Neural cell (in vitro differentiated cells): ENCODE data around the gene CAPN5. TPM values are rescaled to one million over a fixed set of nuclear protein-coding genes. Genes with fewer than 3 reads are reported as not detected.

ENCODE experiments used
- H2AFZ ChIP-seq: fragments of 200-600, 300-800 bp; sonication (generic), shearing (Covaris generic); 2 replicates; pipeline ENCODE4 v1.6.0; 2014; ENCODE audit warnings: low read depth, mild to moderate bottlenecking, antibody characterized with exemption, low read length, moderate library complexity
- H3F3A ChIP-seq: fragments of 200-600 bp; shearing (Covaris generic); 2 replicates; pipeline ENCODE4 v1.6.1; 2016; ENCODE audit warnings: mild to moderate bottlenecking, moderate library complexity, mixed read lengths, antibody characterized with exemption, low read length; ENCODE audit not compliant: insufficient read depth, poor library complexity, severe bottlenecking
- H3K27ac ChIP-seq: fragments of 200-600, 300-800 bp; sonication (generic), shearing (Covaris generic); 2 replicates; pipeline ENCODE4 v1.5.1; 2014; ENCODE audit warnings: mild to moderate bottlenecking, low read length, moderate library complexity
- H3K27me3 ChIP-seq: fragments of 300-800, 200-600 bp; sonication (generic), shearing (Covaris generic); 2 replicates; pipeline ENCODE4 v1.6.0; 2014; ENCODE audit warnings: mild to moderate bottlenecking, low read depth, low read length, moderate library complexity; ENCODE audit not compliant: insufficient read depth
- H3K36me3 ChIP-seq: fragments of 300-800, 200-600 bp; sonication (generic), shearing (Covaris generic); 2 replicates; pipeline ENCODE4 v1.5.1; 2014; ENCODE audit warnings: mild to moderate bottlenecking, antibody characterized with exemption, low read length, moderate library complexity; ENCODE audit not compliant: insufficient read depth
- H3K4me2 ChIP-seq: fragments of 300-800, 200-600 bp; sonication (generic), shearing (Covaris generic); 2 replicates; pipeline ENCODE4 v1.6.0; 2014; ENCODE audit warnings: mild to moderate bottlenecking, low read length
- H3K4me3 ChIP-seq: fragments of 300-800, 200-600 bp; sonication (generic), shearing (Covaris generic); 2 replicates; pipeline ENCODE4 v1.5.1; 2014; ENCODE audit warnings: mild to moderate bottlenecking, low read length, moderate library complexity
- H3K79me2 ChIP-seq: fragments of 200-600 bp; shearing (Covaris generic); replicated peaks from 2 replicates; pipeline ENCODE4 v1.6.0; 2014; ENCODE audit warnings: mild to moderate bottlenecking, low read length, moderate library complexity; ENCODE audit not compliant: insufficient read depth
- H3K9ac ChIP-seq: fragments of 300-800, 200-600 bp; sonication (generic), shearing (Covaris generic); 2 replicates; pipeline ENCODE4 v1.6.1; 2016; ENCODE audit warnings: mild to moderate bottlenecking, low read length, mixed read lengths
- H3K9me2 ChIP-seq: fragments of 200-600 bp; shearing (Covaris generic); 2 replicates; pipeline ENCODE4 v1.6.1; 2016; ENCODE audit warnings: mild to moderate bottlenecking, low read length, mixed read lengths; ENCODE audit not compliant: insufficient read depth
- H3K9me3 ChIP-seq: fragments of 200-600, 300-800 bp; sonication (generic), shearing (Covaris generic); 2 replicates; pipeline ENCODE4 v1.6.1; 2016; ENCODE audit warnings: mild to moderate bottlenecking, mixed run types, low read length, moderate library complexity, mixed read lengths
- H4K20me1 ChIP-seq: fragments of 200-600 bp; shearing (Covaris generic); 2 replicates; pipeline ENCODE4 v1.6.1; 2016; ENCODE audit warnings: mild to moderate bottlenecking, mixed run types; ENCODE audit not compliant: insufficient read depth
- EP300 ChIP-seq: fragments of 450-650 bp; conservative IDR thresholded peaks from 2 replicates; pipeline ENCODE4 v1.6.1; 2014; ENCODE audit warnings: antibody characterized with exemption, mild to moderate bottlenecking, moderate library complexity; ENCODE audit not compliant: poor library complexity, severe bottlenecking
- EZH2 ChIP-seq: fragments of 200-600, 300-800 bp; shearing (Covaris generic), sonication (generic); IDR thresholded peaks from 2 replicates; pipeline ENCODE4 v1.6.1; 2014; ENCODE audit warnings: antibody characterized with exemption, low read length, borderline replicate concordance, mild to moderate bottlenecking; ENCODE audit not compliant: insufficient read depth, poor library complexity, severe bottlenecking
- MXI1 ChIP-seq: fragments of 450-650 bp; conservative IDR thresholded peaks from 2 replicates; pipeline ENCODE4 v1.6.1; 2014; ENCODE audit warnings: antibody characterized with exemption, mild to moderate bottlenecking; ENCODE audit not compliant: poor library complexity, severe bottlenecking
- POLR2AphosphoS5 ChIP-seq: IDR thresholded peaks from 2 replicates; pipeline ENCODE4 v1.6.1; 2012
- RAD21 ChIP-seq: fragments of 450-650 bp; conservative IDR thresholded peaks from 2 replicates; pipeline ENCODE4 v1.6.1; 2014; ENCODE audit warnings: antibody characterized with exemption, mild to moderate bottlenecking, moderate library complexity
- SMC3 ChIP-seq: fragments of 450-650 bp; conservative IDR thresholded peaks from 2 replicates; pipeline ENCODE4 v1.6.1; 2014; ENCODE audit warnings: antibody characterized with exemption, mild to moderate bottlenecking, moderate library complexity; ENCODE audit not compliant: poor library complexity
- TAF1 ChIP-seq: IDR thresholded peaks from 2 replicates; pipeline ENCODE4 v1.6.1; 2012; ENCODE audit warnings: low read depth
- polyA plus RNA-seq: library from polyadenylated mRNA; depleted of rRNA; stranded (reverse); fragments of >200 nt; gene quantifications from 2 replicates; pipeline ENCODE4 v1.2.3, GENCODE V29; 2014
- TF ChIP-seq, protein P1 (sequence below): fragments of 450-650 bp; IDR thresholded peaks from 2 replicates; pipeline ENCODE4 v1.5.1; 2014; ENCODE audit warnings: antibody characterized with exemption, mild to moderate bottlenecking, moderate library complexity; ENCODE audit not compliant: poor library complexity, severe bottlenecking
- TF ChIP-seq, protein P2 (sequence below): IDR thresholded peaks from 2 replicates; pipeline ENCODE4 v1.6.1; 2012; ENCODE audit warnings: borderline replicate concordance

CAPN5 gene
- polyA plus RNA-seq, 1 donor from 2014 or later: 20.5 TPM

GRCh38 chr11:77111946-77112345, 45.2 kb downstream of the CAPN5 start:
- H4K20me1 ChIP-seq: no peaks in the 10 kb centered on the region
- H3K27me3 ChIP-seq: no peaks in the 10 kb centered on the region
- no peaks in the 10 kb centered on the region for H3F3A ChIP-seq
- H3K9ac ChIP-seq: no peak overlapping the region
- H3K27ac ChIP-seq: no peak overlapping the region
- H2AFZ ChIP-seq: no peak overlapping the region
- no peak for TF ChIP-seq SMC3
- TF ChIP-seq, protein P1, sequence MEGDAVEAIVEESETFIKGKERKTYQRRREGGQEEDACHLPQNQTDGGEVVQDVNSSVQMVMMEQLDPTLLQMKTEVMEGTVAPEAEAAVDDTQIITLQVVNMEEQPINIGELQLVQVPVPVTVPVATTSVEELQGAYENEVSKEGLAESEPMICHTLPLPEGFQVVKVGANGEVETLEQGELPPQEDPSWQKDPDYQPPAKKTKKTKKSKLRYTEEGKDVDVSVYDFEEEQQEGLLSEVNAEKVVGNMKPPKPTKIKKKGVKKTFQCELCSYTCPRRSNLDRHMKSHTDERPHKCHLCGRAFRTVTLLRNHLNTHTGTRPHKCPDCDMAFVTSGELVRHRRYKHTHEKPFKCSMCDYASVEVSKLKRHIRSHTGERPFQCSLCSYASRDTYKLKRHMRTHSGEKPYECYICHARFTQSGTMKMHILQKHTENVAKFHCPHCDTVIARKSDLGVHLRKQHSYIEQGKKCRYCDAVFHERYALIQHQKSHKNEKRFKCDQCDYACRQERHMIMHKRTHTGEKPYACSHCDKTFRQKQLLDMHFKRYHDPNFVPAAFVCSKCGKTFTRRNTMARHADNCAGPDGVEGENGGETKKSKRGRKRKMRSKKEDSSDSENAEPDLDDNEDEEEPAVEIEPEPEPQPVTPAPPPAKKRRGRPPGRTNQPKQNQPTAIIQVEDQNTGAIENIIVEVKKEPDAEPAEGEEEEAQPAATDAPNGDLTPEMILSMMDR: no peak
- TF ChIP-seq EP300: no peak
- no peak for TF ChIP-seq EZH2
- no peak for TF ChIP-seq TAF1
- no peak for TF ChIP-seq MXI1
- TF ChIP-seq RAD21: no peak
- TF ChIP-seq, protein P2, sequence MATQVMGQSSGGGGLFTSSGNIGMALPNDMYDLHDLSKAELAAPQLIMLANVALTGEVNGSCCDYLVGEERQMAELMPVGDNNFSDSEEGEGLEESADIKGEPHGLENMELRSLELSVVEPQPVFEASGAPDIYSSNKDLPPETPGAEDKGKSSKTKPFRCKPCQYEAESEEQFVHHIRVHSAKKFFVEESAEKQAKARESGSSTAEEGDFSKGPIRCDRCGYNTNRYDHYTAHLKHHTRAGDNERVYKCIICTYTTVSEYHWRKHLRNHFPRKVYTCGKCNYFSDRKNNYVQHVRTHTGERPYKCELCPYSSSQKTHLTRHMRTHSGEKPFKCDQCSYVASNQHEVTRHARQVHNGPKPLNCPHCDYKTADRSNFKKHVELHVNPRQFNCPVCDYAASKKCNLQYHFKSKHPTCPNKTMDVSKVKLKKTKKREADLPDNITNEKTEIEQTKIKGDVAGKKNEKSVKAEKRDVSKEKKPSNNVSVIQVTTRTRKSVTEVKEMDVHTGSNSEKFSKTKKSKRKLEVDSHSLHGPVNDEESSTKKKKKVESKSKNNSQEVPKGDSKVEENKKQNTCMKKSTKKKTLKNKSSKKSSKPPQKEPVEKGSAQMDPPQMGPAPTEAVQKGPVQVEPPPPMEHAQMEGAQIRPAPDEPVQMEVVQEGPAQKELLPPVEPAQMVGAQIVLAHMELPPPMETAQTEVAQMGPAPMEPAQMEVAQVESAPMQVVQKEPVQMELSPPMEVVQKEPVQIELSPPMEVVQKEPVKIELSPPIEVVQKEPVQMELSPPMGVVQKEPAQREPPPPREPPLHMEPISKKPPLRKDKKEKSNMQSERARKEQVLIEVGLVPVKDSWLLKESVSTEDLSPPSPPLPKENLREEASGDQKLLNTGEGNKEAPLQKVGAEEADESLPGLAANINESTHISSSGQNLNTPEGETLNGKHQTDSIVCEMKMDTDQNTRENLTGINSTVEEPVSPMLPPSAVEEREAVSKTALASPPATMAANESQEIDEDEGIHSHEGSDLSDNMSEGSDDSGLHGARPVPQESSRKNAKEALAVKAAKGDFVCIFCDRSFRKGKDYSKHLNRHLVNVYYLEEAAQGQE: no peak
- no peak for TF ChIP-seq POLR2AphosphoS5
- no peaks in the 10 kb centered on the region for H3K79me2 ChIP-seq
- H3K4me3 ChIP-seq: no peak overlapping the region
- H3K4me2 ChIP-seq: no peak overlapping the region
- no peaks in the 10 kb centered on the region for H3K9me3 ChIP-seq
- H3K9me2 ChIP-seq: no peaks in the 10 kb centered on the region
- no peaks in the 10 kb centered on the region for H3K36me3 ChIP-seq

DNA sequence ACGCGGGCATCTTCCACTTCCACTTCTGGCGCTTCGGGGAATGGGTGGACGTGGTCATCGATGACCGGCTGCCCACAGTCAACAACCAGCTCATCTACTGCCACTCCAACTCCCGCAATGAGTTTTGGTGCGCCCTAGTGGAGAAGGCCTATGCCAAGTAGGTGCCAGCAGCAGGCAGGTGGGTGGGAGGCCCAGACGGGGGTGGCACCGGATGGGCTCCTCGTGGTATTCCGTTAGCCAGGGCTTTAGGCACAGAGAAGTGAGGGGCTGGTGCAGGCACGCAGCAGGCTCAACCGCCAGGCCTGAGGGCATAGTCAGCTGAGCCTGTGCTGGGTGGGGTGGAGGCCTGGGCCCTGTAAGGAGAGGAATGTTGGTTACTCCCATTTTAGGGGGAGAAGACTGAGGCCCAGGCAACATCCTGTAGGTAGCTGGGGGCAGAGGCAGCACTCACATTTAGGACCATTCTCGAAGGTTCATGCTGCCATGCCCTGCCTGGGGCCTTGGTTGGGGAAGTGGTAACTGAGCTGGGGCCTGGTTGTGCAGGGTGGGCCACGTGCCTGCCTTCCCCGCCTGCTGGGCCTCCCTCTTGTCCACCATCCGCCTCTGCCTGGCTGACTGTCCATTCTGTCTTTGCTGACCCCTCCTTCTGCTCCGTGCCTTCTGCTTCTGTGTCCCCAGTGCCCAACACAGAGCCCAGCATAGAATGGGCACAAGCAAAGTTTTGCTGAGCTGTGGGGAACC, 46.0 kb downstream of the CAPN5 start:
- Histone ChIP-seq H3K27ac (no peak overlapping the region), H2AFZ (no peak overlapping the region), H3K9me2 (no peaks in the 10 kb centered on the region), H3K4me2 (no peak overlapping the region), H3K79me2 (no peaks in the 10 kb centered on the region), H3K27me3 (no peaks in the 10 kb centered on the region), H3K9me3 (no peaks in the 10 kb centered on the region), H3K4me3 (no peak overlapping the region), H3K9ac (no peak overlapping the region), H3F3A (no peaks in the 10 kb centered on the region), H3K36me3 (no peaks in the 10 kb centered on the region), H4K20me1 (no peaks in the 10 kb centered on the region)
- TF ChIP-seq POLR2AphosphoS5 (no peak), SMC3 (no peak), TAF1 (no peak), RAD21 (no peak), EZH2 (no peak)
- TF ChIP-seq, protein P1: no peak
- TF ChIP-seq, protein P2: no peak
